ELF-1 (cell line): ENCODE measurements around the gene CYP2W1.
A peak's percentile ranks its signal among the peaks of the same experiment; 100 is the strongest.

Experiments
- DNase-seq: peaks from one replicate; pipeline ENCODE4 v3.0.0-alpha.2; 2016; ENCODE audit warnings: low read depth, low spot score

CYP2W1 gene

DNA sequence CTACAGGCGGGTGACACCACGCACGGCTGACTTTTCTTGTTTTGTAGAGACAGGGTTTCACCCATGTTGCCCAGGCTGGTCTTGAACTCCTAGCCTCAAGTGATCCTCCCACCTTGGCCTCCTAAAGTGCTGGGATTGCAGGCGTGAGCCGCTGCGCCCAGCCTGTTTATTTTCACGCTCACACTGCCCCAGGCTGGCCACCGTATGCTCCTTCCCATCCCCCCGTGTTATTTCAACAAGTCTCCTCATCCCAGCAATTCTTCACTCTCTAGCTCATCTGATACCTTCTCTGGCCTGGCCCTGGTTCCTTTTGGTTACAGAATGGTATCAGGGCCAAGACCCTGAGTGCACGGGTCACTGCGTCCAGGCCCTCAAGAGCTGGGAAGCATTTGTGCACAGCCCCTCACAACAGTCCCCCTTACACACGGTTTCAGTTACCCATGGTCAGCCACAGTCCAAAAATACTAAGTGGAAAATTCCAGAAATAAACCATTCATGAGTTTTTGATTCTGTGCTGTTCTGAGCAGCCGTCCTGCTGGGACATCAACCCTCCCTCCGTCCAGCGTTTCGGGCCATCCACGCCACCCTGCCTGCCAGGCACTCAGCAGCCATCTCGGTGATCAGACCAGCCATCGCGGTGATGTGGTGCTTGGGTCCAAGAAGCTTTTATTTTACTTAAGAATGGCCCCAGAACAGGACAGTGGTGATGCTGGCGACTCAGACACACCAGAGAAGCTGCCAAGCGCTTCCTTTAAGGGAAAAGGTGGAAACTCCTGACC is 16.5 kb upstream of the CYP2W1 start:
- no peak for DNase-seq

- DNase-seq: no peak
Measured at GRCh38 chr7:967361-968082, 15.5 kb upstream of the CYP2W1 start.

DNA sequence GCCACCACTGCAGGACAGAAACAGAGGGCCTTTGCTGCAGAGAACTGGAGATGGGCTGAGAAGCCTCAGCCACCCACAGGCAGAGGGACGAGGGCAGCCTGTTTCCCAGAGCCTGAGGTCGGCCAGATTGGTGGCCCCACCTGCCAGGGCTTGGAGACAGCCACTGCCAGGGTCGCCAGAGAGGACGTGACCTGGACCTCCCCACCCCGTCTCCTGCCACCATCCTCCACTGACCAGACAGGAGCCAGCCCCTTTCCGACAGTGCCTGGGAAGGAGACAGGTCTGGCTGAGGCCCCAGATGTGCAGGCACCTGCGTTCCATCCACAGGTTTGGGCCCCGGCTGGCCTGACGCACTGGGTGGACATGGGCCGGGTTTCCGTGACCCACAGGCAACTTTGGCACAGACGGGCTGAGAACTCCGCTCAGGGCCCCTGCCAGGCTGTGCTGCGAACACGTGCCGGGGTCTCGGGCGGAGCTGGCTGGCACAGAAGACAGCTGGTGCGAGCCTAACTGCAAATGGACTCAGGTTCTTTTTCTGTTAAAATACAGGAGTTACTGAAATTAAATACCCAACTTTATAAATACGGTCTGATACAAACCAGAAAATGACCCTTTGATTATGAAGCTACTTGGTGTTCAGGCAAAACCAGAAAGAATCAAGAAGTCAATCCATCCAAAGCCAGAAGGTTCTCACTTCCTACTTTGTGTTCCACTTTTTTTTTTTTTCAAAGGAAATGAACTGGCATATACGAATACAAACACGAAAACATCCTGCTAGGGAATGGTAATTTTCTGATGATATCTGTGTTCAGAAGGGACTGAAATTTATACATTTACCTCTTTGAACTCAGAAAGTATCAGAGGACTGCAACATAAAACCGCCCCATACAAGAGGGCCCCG is 14.5 kb upstream of the CYP2W1 start:
- DNase-seq: no peak

DNA sequence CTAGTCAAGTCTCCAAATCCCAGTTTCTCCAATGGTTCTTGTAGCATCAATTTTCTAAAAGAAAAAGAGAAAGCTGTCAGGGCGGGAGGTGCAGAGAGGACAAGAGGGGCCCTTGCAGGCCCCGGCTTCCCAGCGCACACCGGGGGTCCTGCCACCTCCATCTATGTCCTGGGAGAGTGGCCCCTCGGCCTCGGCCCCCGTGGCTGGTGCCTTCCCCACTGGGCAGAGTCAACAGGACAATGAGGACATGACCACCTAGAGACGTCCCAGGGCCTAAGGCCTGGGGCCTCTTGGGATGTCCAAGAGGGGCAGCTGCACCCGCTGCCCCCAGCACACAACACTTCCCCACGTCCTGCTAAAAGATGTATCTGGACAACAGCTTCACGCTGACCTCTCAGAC is 13.6 kb upstream of the CYP2W1 start:
- DNase-seq: no peak

DNA sequence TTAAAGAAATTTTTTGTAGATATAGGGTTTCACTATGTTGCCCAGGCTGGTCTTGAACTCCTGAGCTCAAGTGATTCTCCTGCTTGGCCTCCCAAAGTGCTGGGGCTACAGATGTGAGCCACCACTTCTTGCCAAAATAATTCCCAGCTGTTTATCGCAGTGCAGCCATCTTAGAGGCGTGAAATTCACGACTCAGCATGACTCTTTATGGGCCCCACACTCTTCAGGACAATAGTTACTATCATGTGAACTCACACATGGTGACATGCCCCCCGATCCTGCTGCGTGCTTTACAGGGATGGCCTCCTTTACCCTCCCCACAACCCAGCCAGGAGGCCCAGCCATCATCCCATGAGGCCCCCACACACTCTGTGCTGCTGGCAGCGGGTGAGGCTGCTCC is 12.2 kb upstream of the CYP2W1 start:
- DNase-seq: no peak

- DNase-seq: no peak
Measured at GRCh38 chr7:972110-972509, 10.9 kb upstream of the CYP2W1 start.

- no peak for DNase-seq
Measured at GRCh38 chr7:972676-973309, 10.2 kb upstream of the CYP2W1 start.

- no peak for DNase-seq
Measured at GRCh38 chr7:973312-973711, 9.7 kb upstream of the CYP2W1 start.

DNA sequence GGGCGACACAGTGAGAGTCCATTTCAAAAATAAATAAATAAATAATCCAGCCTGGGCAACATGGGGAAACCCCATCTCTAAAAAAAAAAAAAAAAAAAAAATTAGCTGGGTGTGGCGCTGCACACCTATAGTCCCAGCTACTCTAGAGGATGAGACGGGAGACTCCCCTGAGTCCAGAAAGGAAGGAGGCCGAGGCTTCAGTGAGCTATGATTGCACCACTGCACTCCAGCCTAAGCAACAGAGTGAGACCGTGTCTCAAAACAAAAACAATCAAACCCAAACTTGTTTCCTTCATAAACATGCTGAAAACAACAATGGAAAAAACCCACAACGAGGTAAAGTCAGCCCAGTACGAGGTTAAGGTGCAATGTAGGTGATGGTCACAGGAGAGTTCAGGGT is 8.8 kb upstream of the CYP2W1 start:
- no peak for DNase-seq

- DNase-seq: peak; percentile 82
Measured at GRCh38 chr7:974820-975681, 7.9 kb upstream of the CYP2W1 start, which contains the start of gene COX19. Gene COX19 (minus strand): TSS chr7:975549. CDS start chr7:975509, 40 bp downstream.

DNA sequence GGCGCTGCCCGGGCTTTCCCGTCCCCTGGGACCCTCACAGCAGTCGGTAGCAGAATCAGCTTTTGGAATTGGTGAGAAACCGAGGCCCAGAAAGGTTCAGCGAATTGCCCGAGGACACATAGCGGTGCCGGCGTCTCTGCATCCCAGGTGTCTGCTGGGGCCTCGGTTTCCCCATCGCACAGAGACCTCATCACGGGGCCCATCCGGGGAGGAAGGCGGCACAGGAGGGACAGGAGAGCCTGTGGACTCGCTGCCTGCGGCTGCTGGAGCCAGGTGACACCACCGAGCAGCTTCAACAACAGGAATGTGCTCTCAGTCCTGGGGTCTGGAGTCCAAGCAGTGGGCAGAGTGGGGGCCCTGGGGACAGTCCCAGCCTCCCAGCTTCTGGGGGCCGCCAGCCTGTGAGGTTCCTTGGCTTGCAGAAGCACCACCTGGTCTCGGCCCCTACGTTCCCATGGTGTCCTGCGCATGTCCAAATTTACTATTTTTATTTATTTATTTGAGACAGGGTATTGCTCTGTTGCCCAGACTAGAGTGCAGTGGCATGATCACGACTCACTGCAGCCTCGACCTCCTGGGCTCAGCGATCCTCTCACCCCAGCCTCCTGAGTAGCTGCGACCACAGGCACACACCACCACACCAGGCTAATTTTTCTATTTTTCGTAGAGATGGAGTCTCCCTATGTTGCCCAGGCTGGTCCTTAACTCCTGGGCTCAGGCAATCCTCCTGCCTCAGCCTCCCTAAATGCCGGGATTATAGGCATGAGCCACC is 7.1 kb upstream of the CYP2W1 start:
- DNase-seq: no peak

DNA sequence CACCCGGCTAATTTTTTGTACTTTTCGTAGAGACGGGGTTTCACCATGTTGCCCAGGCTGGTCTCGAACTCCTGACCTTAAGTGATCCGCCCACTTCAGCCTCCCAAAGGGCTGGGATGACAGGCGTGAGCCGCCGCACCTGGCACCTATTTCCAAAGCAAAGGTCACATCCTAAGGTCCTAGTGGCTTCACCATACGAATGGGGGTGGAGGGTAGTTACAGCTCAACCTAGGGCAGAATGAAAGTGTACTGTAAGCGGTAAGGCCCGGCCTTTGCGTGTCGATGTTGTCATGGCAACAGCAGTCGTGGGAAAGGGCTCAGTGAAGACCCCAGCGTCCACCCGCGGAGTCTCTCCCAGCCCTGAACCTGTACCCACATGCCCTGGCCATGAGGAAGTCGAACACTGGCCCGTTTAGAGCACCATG is 6.1 kb upstream of the CYP2W1 start:
- no peak for DNase-seq

- no peak for DNase-seq
Measured at GRCh38 chr7:977326-978048, 5.5 kb upstream of the CYP2W1 start.

DNA sequence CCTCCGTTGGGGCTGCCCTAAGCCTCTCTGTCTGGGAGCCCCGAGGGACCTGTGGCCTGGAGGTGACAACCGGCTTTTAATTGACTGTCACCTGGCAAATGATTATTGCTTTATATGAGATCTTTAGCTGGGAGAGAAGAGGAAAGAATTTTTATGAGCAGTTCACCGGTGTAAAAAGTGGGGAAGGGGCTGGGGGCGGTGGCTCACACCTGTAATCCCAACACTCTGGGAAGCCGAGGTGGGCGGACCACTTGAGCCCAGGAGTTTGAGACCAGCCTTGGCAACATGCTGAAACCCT is 5.0 kb upstream of the CYP2W1 start:
- DNase-seq: no peak

GRCh38 chr7:978416-979091 is 4.4 kb upstream of the CYP2W1 start:
- DNase-seq: no peak

GRCh38 chr7:979151-979550 is 3.8 kb upstream of the CYP2W1 start:
- no peak for DNase-seq

DNA sequence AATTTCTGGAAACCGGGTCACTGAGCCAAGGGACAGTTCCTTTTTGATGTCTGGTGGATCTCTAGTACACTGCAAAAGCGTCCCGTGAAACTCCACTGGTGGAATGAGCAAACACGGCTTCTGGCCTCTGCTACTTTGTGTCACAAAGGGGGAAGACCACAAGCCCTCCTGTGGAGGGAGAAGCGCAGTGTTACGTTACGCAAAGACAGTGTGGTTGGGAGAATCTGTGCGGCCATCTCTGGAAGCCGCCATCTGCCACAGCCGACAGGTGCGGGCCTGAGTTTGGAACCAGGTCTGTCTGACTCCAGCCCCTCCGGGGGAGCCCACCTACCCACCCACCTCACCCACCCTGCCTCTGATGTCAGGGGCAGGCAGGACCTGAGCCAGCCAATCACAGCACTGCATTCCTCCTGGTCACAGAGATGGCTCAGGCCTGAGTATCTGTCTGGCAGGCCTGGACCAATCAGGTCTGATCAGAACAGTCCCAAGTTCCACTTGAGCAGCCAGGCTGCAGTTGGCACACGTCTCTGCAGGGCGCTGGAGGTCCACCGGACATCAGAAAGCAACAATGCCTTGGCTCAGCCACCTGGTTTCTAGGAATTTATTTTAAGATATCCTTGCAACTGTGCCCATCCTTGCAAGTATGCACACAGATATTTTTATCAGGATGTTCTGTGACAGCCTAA is 3.0 kb upstream of the CYP2W1 start:
- DNase-seq: no peak

DNA sequence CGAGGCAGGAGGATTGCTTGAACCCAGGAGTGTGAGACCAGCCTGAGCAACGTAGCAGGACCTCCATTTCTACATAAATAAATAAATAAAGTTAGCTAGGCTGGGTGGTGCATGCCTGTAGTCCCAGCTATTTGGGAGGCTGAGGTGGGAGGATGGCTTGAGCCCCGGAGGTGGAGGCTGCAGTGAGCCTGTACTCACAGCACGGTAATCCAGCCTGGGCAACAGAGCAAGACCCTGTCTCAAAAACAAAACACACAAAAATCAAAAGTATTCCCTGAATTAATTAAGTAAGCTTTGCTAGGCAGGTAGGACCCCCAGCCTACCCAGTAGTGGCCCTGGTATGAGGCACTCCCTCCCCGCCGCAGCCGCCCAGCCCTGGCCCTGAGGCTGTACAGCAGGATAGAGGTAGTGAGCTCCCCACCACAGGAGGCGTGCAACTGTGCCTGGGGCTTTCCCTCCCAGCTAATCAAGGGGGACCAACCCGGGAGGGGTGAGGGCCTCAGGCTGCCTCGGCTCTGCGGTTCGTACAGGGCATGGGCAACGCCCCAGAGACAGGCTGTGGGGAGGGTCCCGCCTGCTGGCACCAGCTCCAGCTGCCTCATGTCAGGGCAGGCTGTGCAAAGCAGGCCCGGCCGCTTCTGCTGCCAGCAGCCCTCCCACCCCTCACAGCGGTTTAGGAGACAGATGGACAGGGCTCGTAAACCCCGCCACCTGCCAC is 1.0 kb upstream of the CYP2W1 start:
- no peak for DNase-seq
